Activated naive CD8-positive, alpha-beta T cell treated with anti-CD3 and anti-CD28 coated beads, Interleukin-2, amount 50 U/mL, for 24 hours (primary cell): ENCODE results near the gene PTGDR2.
"Not testable (repeated sequence)": the region's sequence is repeated elsewhere in the genome, so short reads cannot be mapped to it uniquely, and the experiment has no call there.

Experiments
- ATAC-seq: fragments of 150-1000 bp; cut with Tn5 transposase; one replicate; pipeline ENCODE4 v1.10.0; 2021
- DNase-seq: peaks from one replicate; pipeline ENCODE4 v3.0.0; 2021
- H3K27ac Mint-ChIP-seq: one replicate; pipeline ENCODE4 v1.8.0; 2021; ENCODE audit warnings: mild to moderate bottlenecking, mixed read lengths
- H3K27me3 Mint-ChIP-seq: one replicate; pipeline ENCODE4 v1.8.0; 2021; ENCODE audit warnings: mixed read lengths
- H3K36me3 Mint-ChIP-seq: one replicate; pipeline ENCODE4 v1.8.0; 2021; ENCODE audit warnings: low read depth, mixed read lengths
- H3K4me1 Mint-ChIP-seq: one replicate; pipeline ENCODE4 v1.8.0; 2021; ENCODE audit warnings: mixed read lengths
- H3K4me3 Mint-ChIP-seq: one replicate; pipeline ENCODE4 v1.8.0; 2021; ENCODE audit warnings: mild to moderate bottlenecking, moderate library complexity, mixed read lengths
- H3K9me3 Mint-ChIP-seq: one replicate; pipeline ENCODE4 v1.8.0; 2021; ENCODE audit warnings: mixed read lengths

PTGDR2 gene

DNA sequence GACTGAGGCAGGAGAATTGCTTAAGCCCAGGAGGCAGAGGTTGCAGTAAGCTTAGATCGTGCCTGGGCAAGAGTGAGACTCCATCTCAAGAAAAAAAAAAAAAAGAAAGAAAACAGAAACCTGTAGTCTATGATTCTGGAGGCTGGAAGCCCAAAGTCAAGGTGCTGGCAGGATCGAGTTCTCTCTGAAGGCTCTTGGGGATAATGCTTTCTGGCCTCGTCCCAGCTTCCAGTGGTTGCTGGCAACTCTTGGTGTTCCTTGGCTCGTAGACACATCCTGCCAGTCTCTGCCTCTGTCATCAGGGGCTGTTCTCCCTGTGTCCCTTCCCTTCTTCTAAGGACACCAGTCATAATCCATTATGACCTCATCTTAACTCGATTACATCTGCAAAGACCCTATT lies 30.6 kb downstream of the PTGDR2 start:
- Mint-ChIP-seq H3K36me3 (no peaks in the 10 kb centered on the region), H3K9me3 (no peaks in the 10 kb centered on the region), H3K4me1 (no peaks in the 10 kb centered on the region), H3K4me3 (no peak overlapping the region), H3K27ac (no peak overlapping the region), H3K27me3 (no peaks in the 10 kb centered on the region)
- DNase-seq, result no peak
- ATAC-seq, result no peak

DNA sequence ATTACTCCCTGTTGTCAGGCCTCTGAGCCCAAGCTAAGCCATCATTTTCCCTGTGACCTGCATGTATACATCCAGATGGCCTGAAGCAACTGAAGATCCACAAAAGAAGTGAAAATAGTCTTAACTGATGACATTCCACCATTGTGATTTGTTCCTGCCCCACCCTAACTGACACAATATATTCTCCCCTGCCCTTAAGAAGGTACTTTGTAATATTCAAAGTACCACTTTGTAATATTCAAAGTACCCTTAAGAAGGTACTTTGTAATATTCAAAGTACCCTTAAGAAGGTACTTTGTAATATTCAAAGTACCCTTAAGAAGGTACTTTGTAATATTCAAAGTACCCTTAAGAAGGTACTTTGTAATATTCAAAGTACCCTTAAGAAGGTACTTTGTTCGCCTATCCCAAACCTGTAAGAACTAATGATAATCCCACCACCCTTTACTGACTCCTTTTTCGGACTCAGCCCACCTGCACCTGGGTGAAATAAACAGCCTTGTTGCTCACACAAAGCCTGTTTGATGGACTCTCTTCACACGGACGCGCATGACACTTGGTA lies 31.9 kb downstream of the PTGDR2 start:
- H3K36me3 Mint-ChIP-seq, DNase-seq, H3K27ac Mint-ChIP-seq, ATAC-seq, H3K4me1 Mint-ChIP-seq, H3K9me3 Mint-ChIP-seq, H3K27me3 Mint-ChIP-seq, H3K4me3 Mint-ChIP-seq: not testable (repeated sequence)

DNA sequence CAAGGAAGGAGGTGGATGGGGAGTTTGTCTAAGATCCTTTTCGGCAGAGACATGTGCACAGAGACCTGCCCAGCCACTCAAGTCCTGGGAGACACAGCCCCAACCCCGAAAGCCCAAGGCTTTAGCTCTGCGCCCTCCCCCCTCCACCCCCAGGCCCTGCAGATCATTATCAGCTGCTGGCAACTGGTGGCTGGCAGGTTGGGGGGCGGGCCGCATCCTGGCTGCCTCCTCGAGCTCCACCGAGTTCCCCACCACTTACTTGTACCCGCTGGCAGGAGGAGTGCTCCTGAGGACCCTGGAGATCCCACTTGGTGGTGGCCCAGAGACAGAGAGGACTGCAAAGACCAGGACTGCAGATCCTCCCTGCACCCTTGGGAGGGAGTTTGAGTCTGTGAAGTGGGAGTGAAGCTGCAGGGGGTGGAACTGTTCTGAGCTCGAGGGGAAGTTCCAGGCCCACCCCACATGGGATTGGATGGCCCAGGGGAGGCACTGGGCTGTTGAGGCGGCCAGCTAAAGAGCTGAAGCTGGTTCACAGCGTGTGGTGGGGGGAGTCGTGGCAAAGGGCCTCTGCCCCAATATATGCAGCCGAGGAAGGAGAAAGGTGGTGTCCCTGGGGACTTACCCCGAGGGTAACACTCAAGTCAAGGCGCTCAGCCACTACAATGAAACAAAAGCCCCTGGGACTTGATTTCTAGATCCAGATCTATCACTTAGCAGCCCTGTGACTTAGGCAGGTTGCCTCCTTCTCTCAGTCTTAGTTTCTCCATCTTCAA lies 33.7 kb downstream of the PTGDR2 start:
- Mint-ChIP-seq H3K27me3 (no peaks in the 10 kb centered on the region), H3K9me3 (peaks cover 4% of the 10 kb centered on the region), H3K4me1 (no peaks in the 10 kb centered on the region), H3K27ac (no peak overlapping the region), H3K36me3 (no peaks in the 10 kb centered on the region), H3K4me3 (no peak overlapping the region)
- DNase-seq, result no peak
- ATAC-seq, result no peak

DNA sequence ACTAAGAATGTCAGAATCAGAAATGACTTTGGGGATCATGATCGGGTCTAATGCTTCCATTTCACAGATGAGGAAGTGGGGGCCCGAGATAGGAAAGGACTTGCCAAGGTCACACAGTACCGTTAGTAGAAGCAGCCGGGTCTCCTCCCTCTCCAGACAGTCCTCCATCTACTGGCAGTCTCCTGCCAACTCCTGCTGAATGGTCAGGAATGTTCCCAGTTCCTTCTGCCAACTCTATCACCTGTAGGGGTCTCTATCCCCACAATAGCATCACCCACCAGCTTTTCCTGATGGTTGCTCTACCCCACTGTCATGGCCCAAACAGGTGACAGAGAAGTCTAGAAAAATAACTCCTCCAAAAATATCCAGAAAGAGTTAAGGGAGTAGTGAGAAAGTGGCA lies 37.7 kb downstream of the PTGDR2 start:
- no peaks in the 10 kb centered on the region for H3K4me1 Mint-ChIP-seq
- no peaks in the 10 kb centered on the region for H3K27me3 Mint-ChIP-seq
- DNase-seq (no peak), ATAC-seq (no peak)
- no peak overlapping the region for H3K4me3 Mint-ChIP-seq
- no peaks in the 10 kb centered on the region for H3K36me3 Mint-ChIP-seq
- H3K27ac Mint-ChIP-seq, result no peak overlapping the region
- peaks cover 12% of the 10 kb centered on the region for H3K9me3 Mint-ChIP-seq

DNA sequence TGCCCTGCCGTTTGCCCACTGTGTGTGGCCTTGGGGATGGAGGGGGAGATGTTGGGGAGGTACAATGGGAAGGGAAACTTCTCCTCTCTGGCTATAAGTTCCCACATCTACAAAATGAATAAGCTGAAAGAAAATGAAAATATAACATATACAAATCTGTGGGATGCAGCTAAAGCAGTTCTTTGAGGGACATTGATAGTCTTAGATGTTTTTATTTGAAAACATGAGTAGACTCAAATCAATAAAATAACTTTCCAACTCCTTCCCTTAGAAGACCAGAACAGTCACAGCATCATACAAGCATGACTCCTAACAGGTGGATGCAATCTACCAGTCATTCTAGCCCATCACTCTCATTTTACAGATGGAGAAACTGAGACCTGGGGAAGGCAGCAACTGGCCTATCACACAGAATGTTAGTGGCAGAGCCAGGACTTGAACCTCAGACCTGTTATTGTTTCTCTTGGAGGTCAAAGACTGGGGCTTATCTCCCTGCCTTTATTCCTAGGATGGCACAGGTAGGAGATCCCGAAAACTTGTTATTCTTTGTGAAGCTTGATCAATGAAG lies 39.1 kb downstream of the PTGDR2 start:
- no peak overlapping the region for H3K27ac Mint-ChIP-seq
- no peak for ATAC-seq
- no peak overlapping the region for H3K4me3 Mint-ChIP-seq
- H3K9me3 Mint-ChIP-seq, result peaks cover 12% of the 10 kb centered on the region
- H3K4me1 Mint-ChIP-seq, result no peaks in the 10 kb centered on the region
- H3K27me3 Mint-ChIP-seq, result no peaks in the 10 kb centered on the region
- no peak for DNase-seq
- H3K36me3 Mint-ChIP-seq, result no peaks in the 10 kb centered on the region

DNA sequence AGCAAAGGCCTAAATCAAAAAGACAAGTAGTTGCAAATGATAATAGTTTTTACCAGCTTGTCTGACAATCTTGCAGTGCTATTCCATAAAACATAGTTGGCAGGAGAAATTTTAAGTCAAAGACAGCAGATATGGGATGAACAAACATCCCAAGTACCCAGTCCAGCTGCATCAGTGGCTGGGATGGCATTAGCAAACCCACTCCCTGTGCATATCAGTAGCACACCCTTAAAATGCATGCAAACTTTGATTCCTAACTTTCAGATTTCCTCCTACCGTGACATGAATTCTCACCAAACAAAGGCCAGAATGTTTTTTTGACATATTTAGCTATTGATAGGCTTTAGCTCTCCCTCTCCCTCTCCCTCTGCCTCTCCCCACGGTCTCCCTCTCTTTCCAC lies 41.6 kb downstream of the PTGDR2 start:
- H3K27me3 Mint-ChIP-seq, result peaks cover 3% of the 10 kb centered on the region
- no peak for DNase-seq
- ATAC-seq, result no peak
- no peaks in the 10 kb centered on the region for H3K36me3 Mint-ChIP-seq
- no peak overlapping the region for H3K4me3 Mint-ChIP-seq
- no peak overlapping the region for H3K27ac Mint-ChIP-seq
- peaks cover 12% of the 10 kb centered on the region for H3K9me3 Mint-ChIP-seq
- no peaks in the 10 kb centered on the region for H3K4me1 Mint-ChIP-seq

DNA sequence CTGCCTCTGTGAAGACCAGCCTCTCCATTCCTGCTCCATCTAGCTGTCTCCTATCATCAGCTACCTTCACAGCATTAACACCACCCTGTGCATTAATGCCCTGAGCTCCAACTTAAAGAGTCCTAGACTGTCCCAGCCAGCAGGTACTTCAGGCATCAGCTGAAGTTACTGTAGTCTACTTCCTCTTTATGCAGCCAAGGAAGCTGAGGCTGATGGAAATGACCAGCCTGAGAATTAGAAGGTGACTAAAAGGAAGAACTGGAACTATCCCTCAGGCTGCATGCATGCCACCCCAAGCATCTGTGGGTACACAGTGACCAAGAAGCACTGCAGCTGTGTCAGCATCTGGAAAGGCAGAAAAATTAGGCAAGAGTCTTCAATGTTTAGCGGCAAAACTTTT lies 42.4 kb downstream of the PTGDR2 start:
- Mint-ChIP-seq H3K9me3 (peaks cover 12% of the 10 kb centered on the region), H3K36me3 (no peaks in the 10 kb centered on the region), H3K4me3 (no peak overlapping the region), H3K27me3 (peaks cover 3% of the 10 kb centered on the region), H3K4me1 (no peaks in the 10 kb centered on the region), H3K27ac (no peak overlapping the region)
- no peak for ATAC-seq
- DNase-seq, result no peak

DNA sequence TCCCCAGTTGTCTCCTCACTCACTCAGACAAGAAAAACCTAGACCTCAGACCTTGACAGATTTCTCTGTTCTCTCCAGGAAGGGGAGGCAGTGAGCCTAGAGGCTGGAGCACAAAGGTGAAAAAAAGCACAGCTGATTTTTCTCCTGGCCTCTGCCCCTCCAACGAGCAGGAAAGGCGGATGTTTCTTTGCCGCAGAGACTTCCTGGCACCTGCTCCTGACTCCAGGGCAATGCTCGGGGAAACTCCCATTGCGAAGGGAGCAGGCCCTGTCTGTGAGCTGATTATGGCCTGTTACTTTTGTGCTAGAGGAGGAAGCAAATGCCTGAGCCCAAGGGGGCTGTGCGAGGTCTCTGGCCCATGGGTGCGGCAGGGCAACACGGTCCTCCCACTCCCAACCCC lies 45.2 kb downstream of the PTGDR2 start:
- DNase-seq (no peak), ATAC-seq (no peak)
- Mint-ChIP-seq H3K36me3 (no peaks in the 10 kb centered on the region), H3K27me3 (peaks cover 3% of the 10 kb centered on the region), H3K4me1 (no peaks in the 10 kb centered on the region), H3K9me3 (no peaks in the 10 kb centered on the region), H3K4me3 (no peak overlapping the region), H3K27ac (no peak overlapping the region)

DNA sequence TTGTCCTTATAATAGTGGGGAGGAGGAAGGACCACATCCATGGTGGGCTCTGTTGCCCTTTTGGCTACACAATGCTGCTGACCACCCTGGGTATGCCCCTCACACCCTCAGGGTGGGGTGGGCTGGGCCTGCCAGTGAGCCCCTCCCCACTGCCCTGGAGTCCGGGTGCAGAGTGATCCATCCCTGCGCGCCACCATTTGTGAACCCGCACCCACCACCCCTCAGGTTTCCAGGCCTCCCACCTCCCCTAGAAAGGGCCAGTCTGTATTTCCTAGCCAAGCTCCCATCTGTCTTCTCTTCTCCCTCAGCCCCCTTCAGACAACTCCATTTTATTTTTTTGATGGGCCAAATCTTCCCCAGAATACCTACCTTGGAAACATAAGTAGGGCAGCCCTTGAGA lies 45.6 kb downstream of the PTGDR2 start:
- peaks cover 3% of the 10 kb centered on the region for H3K27me3 Mint-ChIP-seq
- ATAC-seq, result no peak

DNA sequence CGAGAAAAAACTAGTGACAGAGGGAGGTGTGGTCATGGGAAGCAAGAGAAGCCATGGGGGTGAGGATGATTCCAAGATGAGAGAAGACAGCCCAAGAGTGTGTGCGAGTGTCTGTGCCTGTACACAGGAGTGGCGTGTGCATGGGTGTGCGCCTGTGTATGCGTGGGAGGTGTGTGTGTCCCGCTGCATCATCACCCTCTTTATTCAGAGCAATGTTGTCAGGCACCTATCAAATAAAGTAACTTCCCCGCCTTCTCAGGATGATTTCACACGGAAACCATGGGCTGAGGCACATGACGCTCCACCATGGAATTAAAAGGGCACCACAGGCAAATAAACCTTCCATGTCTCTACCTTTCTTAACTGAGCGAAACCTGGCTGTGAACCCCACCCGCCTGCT lies 46.1 kb downstream of the PTGDR2 start:
- Mint-ChIP-seq H3K4me1 (no peaks in the 10 kb centered on the region), H3K27me3 (peaks cover 3% of the 10 kb centered on the region), H3K27ac (no peak overlapping the region), H3K4me3 (no peak overlapping the region), H3K9me3 (no peaks in the 10 kb centered on the region), H3K36me3 (no peaks in the 10 kb centered on the region)
- DNase-seq, result no peak
- ATAC-seq, result no peak

More for the DNA sequence above, 45.6 kb downstream of the PTGDR2 start:
- no peaks in the 10 kb centered on the region for H3K4me1 Mint-ChIP-seq
- no peaks in the 10 kb centered on the region for H3K36me3 Mint-ChIP-seq
- no peak overlapping the region for H3K4me3 Mint-ChIP-seq
- no peak overlapping the region for H3K27ac Mint-ChIP-seq
- no peak for DNase-seq
- H3K9me3 Mint-ChIP-seq, result no peaks in the 10 kb centered on the region

DNA sequence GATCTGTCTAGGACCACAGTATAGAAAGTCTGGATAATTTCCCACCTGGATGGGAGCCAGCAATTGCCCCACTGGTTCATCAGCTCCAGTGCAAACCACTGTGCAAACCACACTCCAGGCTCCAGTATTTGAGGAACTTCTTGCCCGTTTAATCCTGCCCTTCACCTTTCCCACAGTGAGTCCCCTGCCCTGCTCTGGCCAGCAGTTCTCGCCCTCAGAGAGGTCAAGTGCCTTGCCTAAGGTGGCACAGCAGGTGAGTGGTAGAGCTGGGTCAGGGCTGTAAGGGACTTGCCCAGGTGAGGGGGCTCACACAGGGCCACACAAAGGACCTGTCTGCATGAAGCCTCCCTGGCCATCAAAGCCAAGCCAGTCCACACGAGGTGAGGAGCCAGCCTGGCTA lies 46.5 kb downstream of the PTGDR2 start:
- no peaks in the 10 kb centered on the region for H3K4me1 Mint-ChIP-seq
- H3K4me3 Mint-ChIP-seq, result no peak overlapping the region
- peaks cover 3% of the 10 kb centered on the region for H3K27me3 Mint-ChIP-seq
- DNase-seq (no peak), ATAC-seq (no peak)
- no peak overlapping the region for H3K27ac Mint-ChIP-seq
- no peaks in the 10 kb centered on the region for H3K9me3 Mint-ChIP-seq
- H3K36me3 Mint-ChIP-seq, result no peaks in the 10 kb centered on the region

DNA sequence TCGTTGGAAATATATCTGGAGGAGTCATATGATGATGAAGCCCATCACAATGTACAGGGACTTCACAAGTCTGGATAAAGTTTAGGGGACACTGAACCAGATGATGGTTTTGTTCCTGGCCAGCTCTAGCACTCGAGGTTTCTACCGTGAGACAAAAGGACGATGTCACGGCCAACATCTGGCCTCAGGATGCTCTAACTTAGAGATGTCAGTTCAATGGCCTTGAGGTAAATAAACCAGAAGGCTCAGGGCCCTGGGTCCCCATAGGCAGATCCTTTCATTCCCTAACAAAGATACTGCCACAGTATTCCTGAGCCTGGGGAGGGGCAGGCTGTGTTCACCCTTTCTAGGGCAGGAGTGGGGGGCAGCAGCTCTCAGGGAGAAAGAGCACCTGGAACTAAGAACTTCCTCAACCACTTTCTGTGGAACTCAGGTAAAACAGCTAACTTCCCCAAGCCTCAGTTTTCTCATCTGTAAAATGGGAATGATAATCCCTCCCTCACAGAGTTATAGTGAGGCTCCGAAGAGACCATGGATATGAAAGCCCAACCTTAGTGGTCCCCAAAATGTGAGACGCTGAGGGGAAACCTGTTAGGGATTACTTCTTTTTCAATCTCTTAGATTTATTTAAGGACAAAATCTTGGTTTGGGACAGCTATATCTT lies 52.3 kb downstream of the PTGDR2 start:
- Mint-ChIP-seq H3K27ac (no peak overlapping the region), H3K9me3 (no peaks in the 10 kb centered on the region), H3K4me1 (no peaks in the 10 kb centered on the region), H3K27me3 (peaks cover 8% of the 10 kb centered on the region), H3K36me3 (no peaks in the 10 kb centered on the region), H3K4me3 (no peak overlapping the region)
- DNase-seq, result no peak
- no peak for ATAC-seq

DNA sequence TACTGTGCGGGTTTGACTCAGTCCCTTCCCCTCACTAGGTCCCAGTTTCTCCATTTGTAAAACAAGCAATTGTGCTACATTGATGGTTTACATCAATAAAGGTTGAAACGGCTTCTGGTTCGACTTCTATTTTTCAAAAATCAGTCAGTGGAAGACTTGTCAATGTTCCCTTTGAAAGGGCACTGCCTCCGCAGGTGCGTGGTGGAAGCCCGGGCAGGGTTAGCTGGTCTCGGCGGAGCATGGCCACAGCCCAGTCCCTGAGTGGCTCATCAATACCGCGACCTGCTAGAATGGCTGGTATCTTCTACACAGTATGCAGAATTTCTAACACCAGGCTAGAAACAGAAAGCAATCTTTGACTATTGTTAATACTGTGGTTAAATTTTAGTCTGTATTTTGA lies 54.6 kb downstream of the PTGDR2 start:
- Mint-ChIP-seq H3K9me3 (no peaks in the 10 kb centered on the region), H3K27ac (no peak overlapping the region), H3K27me3 (peaks cover 8% of the 10 kb centered on the region), H3K36me3 (no peaks in the 10 kb centered on the region), H3K4me3 (no peak overlapping the region), H3K4me1 (no peaks in the 10 kb centered on the region)
- no peak for ATAC-seq
- no peak for DNase-seq
